Gastroesophageal sphincter (tissue), 3 donors: ENCODE measurements around the gene FAM120A.

Experiments used
- CTCF ChIP-seq, 4 experiments: fragments of 200-600 bp in 2 of 4; fragments of 450-650 bp in 2 of 4; sonication (generic) in 1 of 4; IDR thresholded peaks; one replicate each; pipeline ENCODE4 v1.5.1; 2017 to 2019; ENCODE audit warnings: antibody characterized with exemption in 4 of 4, mild to moderate bottlenecking in 2 of 4, moderate library complexity in 2 of 4
- EP300 ChIP-seq: sonication (generic); formaldehyde crosslinking; IDR thresholded peaks from one replicate; pipeline ENCODE4 v1.6.1; 2017; ENCODE audit warnings: antibody characterized with exemption, mild to moderate bottlenecking
- POLR2A ChIP-seq, 2 donors: fragments of 450-650 bp; IDR thresholded peaks; one replicate each; pipeline ENCODE4 v1.6.1; 2017; ENCODE audit warnings: antibody characterized with exemption in 2 of 2, mild to moderate bottlenecking in 2 of 2, moderate library complexity in 1 of 2

GRCh38 chr9:93475856-93476255 lies 24.4 kb downstream of the FAM120A start:
- TF ChIP-seq CTCF (IDR thresholded peaks at IDR 0.05): no peak
- TF ChIP-seq EP300: no peak
- no peak for TF ChIP-seq POLR2A (IDR thresholded peaks at IDR 0.05)
